Kidney glomerular epithelial cell (primary cell): Measurements from ENCODE around the gene STK39.

Experiments used
- DNase-seq: peaks from one replicate; lab custom pipeline; 2025; lab: John Stamatoyannopoulos, UW

STK39 gene

DNA sequence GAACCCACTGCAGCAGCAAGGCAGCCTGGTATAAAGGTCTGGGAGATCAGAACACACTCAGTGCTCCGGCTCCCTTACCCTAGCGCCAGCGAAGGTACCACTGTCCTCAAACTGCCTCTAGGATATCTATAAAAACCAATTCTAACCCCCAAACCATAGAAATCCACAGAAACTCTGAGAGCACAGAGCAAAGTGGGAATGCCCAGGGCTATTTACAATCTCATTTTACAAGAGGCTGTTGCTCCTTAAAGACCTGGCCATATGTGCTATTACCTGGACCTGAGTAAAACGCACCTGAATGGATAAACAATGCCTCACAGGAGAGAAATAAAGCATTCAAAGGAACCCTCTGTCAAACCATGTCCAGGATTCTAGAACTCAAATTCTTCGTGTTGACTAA is 4.3 kb downstream of the STK39 start:
- no peak for DNase-seq

DNA sequence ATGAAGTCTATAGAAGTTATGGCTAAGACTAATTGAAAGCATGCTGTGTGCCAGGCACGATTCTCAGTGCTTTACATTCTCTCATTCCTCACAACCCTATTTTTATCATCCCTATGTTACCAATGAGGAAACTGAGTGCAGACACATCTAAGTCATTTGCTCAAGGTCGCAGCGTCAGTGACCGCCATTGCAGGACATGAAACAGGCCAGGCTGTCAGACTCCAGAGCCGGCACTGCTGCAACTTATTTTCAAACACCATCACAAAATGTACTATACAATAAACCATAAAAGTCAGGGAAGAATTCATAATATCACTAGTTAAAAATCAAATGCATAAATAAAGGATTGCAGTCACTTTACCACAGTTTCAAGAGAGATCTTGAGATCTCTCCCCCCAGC is 5.6 kb downstream of the STK39 start:
- DNase-seq: no peak

DNA sequence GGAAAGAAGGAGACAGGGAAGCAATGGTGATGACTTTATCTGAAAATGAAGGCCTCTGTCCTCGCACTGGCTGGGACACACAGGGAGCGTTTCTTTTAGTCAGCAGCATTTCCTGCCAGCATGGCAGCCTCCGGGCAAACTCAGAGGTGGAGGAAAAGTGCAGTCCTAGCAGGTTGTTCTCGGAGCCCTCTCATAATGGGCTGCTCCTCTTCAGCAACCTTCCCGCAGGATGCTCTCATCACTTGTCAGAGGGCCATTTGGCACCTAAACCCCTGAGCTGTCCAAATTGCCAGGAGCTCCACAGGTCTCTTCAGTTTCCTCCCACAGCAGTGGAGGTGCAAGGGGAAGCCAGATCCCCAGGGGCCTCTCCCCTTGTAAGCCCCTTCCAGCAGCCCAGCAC is 6.2 kb downstream of the STK39 start:
- DNase-seq: no peak

DNA sequence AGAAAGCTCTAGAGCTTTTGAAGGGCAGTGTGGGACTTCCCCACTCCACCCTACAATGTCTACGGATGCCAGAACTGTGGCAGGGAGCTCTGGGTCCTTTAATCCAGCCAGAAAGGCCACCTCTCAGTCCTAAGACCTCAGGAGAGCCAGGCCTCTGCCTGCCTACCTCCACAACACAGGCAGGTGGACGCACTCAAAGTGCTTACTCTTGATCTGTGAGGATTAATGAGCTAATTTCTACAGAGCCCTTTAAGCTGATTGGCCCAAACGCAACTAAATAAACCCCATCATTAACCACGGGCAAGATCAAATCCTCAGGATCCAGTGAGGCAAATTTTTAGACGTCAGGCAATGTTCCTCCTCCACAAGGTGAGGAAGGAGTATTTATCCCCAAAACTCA is 8.1 kb downstream of the STK39 start:
- DNase-seq: no peak

DNA sequence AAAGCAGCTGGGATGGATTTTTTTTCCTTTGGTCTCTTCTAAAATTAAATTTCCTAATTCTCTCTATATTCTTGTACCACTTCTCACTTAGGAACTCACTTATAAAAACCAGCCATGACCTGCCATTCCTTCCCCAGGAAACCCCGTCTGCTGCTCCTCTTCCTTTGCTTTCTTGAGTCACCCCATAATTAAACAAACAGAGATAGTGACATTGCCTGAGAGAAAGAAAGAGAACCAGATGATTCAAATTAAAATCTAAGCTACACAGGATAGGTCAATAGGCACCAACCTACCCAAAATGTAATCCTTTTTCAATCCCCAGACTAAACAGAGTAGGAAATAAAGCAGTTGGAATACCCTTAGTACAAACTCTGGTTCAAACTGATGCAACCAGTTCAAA is 9.7 kb downstream of the STK39 start:
- DNase-seq: no peak

DNA sequence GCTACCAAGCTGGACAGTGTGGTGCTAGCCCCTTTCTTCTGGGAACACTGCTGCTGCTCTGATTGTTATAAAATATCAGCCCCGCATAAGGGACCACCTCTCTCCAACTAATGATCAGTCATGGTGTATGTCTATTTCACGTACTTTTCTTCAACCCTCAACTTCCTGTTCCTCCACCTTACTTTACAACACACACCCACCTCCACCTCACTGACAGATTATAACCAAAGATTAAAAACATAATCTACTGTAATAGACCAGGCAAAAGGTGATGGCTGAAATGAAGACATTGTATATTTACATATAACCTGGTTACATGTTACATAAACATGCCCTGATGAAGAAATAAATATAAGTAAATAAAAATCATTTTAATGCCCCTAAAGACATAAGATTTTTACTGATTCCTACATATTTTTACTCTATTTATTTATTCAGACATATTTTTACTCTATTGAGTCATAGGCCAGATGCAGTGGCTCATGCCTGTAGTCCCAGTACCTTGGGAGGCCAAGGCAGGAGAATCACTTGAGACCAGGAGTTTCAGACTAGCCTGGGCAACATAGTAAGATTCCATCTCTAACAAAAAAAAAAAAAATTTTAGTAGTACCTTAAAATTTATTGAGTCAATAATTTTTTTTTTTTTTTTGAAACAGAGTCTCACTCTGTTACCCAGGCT is 12.8 kb downstream of the STK39 start:
- DNase-seq: no peak

DNA sequence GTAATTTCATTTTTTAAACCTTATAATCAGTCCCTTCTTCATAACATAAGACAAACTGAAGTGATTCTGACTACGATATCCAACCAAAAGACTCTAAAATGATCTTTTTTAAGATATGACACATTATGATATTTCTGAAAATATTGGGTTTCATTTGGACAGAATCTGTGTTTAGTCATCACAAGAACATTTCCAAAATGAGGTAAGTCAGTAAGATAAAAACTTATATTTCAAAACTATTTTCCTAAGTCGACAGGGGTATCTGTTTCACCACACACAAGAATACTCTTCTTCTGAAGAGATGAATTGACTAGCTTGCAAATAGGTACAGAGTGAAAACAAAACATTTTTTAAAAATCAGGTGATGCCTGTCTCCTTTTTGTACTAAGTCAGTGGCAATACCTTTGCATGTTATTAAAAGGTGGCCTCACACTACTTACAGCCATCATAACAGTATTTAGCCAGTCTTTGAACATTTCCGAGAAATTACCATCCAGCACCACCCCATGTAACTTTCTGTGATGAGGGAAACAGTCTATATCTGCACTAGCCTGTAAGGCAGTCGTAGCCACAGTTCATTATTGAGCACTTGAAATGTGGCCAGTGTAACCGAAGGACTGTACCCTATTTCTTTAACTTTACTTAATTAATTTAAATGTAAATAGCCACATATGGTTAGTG is 13.5 kb downstream of the STK39 start:
- no peak for DNase-seq

DNA sequence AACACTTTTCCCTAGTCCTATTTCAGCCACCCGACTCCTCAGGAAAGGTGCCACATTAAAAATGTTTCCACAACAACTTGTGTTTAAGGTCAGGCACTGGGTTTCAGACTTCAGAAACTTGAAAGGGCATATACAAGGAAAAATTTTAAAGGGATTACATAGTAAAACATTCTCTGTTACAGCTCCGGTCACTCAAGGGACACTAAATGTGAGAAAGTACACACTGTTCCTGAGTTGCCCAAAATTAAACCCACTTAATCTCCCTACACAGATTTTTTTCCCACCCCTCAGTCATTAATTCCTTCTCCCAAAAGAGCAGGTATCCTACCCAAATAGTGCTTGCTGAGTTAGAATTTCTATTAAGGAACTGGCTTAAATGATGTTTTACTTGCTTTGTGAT is 14.2 kb downstream of the STK39 start:
- DNase-seq: no peak

DNA sequence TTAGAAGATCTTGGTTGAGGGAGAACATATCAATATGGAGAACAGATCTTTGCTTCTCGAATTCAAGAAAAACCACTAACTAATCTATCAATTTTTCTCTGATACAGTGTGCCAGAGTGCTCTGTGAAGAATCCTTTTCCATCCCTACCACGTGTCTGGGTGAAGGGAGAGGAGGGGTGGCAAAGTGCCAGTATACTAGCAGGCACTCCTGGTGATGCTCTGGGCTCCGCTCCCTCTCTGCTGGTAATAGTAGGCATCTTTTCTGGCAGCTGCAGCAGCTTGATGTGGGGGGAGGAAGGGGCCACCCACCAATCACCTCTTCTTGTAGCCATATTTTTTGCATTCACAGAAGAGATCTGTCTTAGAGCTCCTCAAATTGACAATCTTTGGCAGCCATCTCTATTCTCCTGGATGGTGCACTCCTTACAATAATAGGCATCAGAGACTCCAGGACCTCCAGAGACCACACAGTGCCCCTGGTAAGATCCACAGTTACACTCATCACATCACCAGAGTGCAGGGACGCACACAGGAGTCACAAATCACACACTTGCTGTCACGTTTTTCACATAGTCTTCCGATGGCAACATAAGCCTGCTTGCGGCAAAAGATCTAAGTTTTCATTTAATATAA is 15.7 kb downstream of the STK39 start:
- DNase-seq: no peak

DNA sequence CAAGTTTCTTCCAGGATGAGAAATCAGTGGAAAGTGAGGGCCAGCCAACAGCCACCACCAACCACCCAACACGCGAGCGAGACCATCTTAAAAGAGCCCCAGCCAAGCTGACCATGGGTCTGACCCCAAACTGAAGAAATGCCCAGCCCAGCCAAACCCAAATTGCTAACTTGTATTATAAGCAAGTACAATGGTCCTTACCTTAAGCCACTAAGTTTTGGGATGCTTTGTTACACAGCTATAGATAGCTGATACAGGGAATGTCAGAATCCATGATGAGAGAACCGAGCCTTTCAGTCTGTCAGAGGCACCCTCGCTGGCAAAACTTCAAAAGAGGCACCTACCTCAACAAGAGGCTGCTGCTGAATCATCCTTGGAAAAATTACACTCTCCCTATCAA is 17.0 kb downstream of the STK39 start:
- no peak for DNase-seq

DNA sequence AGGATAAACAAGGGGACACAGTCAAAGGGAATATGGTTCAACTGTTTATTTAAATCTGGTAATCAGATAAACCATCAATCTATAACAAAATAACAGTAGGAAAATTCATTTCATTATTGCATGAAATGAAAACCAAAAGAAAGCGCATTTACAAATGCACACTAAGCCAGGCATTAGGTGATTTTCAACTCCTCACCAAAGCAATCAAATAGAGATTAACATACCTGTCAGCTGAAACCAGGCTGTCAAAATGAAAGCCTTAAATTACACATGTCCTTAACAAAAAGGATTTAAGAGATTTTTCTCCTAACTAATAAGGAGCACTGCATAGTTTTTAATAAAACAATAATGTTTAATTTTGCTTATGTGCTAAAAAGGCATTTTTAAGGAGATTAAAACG is 23.0 kb downstream of the STK39 start:
- DNase-seq: no peak

DNA sequence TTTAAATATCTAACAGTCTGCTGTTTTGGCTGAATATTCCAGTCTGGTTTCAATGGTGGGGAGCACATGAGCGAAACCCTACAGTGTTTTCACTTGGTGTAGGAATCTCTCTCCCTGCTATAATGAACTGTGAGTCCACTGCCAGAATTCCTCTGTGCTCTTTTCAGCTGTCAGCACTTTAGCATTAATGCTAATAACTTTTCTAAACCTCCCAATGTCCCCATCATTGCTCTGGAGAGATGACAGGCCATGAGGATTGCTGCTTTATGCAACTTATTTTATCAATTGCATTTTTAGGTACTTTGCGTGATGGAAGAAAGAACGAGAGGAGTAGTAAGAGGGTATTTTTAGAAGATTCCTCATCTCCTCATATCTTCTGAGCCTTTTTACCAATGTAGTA is 25.3 kb downstream of the STK39 start:
- no peak for DNase-seq

DNA sequence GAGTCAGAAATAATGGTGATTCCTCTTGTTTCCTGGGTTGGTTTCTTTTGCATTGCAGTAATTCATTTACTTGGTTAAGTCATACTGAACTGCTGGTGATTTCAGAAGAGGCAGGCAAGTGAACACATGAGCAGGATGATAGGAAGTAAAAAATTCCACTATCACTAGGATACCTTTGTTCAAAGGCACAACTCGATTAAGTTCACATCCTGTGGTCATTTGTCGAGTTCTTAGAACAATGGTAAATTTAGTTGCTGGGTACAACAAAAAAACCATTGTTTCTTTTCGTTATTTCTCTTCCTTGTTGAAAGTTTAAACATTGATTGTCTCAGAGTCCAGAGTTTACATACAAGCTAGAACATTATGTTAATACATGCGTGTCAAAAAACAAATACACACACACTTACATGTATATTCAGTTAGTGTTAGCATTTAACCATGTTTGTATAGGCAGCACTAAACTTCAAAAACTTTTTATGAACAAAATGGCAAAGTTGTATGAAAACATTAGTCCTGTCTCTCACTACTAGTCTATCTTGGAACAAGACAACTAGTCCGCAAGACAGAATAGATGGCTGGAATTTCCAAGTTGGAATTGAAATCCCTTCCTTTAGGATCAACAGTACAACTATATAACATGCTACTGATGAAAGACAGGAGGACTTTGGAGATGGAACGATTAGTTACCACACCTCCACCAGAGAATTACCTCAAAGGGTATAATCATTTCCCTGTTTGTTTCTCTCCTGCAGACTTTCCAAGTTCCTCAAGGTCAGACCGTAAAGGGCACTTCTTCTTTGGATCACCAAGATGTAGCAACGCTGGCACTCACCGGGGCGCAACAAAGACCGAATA is 26.2 kb downstream of the STK39 start:
- peak; percentile 77 for DNase-seq

DNA sequence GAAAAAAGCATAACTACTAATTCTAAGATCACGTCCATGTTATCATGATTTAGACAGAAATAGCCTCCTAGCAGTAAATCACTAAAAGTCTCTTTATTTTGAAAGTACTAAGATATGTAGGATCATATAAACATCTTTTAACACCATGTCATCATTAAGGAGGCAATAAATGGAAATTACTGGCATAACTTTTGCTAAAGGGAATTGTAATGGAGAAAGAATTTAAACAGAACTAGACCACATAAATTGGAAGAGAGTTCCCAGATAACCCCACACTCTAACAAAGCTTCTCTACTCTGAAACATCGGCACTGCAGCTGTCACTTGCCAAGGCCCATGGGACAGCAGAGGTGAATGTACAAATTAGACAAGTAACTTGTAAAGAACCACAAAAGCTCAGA is 29.5 kb downstream of the STK39 start:
- DNase-seq: no peak

DNA sequence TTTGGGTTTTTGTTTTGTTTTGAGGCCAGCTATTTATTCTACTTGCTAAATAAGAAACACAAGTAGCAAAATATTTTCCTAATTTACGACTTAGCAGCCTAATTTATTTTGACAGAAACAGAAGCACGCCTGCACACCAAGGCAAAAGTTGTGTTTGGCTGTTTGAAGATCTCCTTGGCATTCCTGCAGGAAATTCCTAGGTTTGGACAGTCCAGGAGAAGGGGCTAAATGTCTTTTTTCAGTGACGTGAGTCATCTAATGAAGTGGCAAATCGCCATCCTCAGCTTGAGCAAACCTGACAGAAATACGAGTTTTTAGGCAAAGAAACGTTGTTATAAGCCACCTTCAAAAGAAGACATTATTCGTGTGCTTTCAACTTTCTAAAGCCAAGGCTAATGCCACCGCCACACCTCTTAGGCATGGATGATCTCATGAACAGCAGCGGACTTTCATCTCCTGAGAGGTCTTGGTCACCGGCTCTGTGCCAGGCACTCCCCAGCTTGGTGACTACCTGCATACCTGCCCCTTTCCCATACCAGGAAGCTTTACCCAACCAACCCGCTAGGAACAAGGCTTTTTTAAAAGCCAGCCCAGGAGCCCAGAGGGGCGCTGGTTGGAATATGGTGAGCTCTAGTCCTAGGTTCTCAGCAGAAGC is 30.9 kb downstream of the STK39 start:
- no peak for DNase-seq

DNA sequence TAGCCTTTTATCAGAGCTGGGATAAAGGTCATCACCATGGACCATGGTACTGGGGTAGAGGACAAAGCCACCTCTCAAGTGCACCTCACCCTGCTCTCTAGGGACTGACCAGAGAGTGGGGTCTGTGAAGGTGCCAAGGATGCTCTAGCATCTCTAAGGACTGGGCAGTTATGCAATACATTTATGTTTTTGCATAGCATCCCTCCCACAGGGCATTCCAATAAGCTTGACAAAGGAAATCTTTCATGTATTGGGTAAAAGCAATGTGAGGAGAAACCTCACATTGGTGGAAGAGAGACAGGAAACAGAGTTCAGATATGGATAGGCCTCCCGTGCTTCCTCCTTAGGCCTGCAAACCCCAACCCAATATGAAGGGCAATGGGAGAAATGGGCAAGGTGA is 31.6 kb downstream of the STK39 start:
- no peak for DNase-seq

DNA sequence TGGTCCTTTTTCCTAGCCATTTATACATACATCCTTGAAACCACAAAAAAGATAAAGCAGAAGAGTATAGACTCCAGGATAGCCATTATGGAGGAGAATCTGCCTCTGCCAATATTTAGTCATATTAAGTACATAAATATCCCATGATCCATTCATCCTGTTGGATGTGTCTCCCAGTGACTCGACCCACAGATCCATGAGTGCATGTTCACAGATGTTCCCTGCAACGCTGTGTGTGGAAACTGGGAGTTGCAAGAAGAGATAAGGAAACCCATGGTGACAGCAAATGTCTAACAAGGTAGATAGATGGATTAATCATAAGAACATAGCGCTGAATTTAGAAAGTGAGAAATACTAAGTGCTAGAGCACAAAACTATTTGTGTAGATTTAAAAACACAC is 34.5 kb downstream of the STK39 start:
- DNase-seq: no peak

DNA sequence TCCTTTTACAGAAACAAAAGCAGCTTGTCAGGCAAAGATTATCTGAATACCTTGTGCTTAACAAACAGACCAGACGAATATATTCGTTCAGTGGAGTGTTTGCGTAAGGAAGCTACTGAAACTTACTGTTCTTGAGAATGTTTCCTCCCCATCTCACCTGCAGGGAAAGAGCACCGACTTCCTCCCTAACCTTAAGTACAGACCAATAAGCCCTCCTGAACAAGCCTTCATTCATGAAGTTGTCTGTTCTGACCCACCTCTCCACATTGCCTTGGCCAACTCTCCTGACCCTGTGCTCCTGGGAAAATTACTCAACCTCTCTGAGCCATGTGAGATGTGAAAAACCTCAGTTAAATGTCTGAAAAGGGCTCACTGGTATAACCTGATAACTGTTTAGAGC is 35.2 kb downstream of the STK39 start:
- no peak for DNase-seq

DNA sequence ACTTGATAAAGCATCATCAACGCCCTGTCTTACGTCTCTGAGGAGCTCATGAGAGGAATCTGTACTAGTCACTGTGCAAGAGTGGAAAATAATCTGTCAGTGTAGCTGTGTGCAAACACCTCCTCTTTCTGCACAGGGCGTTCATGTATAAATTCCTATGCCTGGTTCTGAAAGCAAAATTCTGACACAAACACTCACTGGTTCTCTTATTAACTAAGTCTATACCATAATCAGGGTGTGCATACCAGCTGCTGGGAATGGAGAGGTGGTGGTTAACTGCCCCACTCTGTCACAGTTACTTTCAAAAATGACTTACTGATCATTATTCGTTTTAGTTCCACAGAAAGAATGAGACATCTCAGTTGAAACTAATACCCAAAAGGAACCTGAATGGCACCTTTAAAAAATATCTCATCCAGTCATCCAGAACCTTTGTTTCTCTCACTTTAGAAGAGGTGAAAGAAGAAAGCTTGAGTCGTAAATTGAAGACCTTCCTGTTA is 35.7 kb downstream of the STK39 start:
- DNase-seq: no peak

DNA sequence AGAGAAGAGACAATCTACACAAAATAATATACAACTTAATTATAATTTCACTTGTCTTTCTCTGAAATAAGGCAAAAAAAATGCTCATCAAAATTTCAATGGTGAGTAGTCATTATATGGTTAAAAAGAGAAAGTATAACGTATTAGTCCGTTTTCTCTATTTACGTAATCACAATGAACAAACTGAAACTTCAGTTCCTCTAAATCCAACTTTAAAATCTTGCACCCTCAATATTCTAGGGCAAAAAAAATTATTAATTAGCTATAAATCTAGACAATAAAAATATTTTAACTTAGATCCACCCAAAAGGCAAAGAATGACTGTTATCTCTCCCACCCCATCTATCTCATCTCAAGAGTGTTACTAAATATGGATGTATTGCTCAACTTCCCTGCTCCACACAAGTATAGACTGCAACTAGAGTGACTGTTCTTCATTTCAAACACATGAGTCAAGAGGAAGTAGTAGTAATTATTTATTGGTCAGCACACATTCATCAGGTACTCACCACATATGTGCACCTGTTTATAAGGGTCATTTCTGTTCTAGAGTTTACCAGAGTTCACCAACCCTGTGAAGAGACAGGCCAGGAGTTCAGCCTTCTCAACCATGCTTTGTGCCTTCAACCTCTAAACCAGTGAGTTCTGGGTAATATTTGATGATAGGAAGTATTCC is 36.4 kb downstream of the STK39 start:
- peak; percentile 100 for DNase-seq

DNA sequence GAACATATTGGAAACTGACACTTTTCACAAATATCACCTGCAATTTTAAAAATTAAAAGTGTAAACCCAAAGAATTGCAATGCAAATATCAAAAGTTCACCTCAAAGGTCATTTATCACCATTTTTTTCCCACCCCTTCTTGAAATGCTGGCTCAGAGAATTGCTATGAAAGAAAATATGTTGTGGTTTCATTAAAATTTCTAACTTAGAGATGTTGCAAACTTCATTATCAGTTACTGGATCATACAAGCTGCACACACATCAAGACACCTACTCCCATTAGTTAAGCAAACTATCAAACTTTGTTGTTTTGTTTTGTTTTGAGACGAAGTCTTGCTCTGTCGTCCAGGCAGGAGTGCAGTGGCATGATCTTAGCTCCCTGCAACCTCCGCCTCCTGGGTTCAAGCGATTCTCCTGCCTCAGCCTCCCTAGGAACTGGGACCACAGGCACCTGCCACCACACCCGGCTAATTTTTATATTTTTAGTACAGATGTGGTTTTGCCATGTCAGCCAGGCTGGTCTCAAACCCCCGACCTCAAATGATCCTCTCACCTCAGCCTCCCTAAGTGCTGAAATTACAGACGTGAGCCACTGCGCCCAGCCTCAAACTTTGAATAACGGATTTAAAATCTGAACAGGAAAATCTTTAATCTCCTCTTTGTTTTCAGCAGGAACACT is 37.0 kb downstream of the STK39 start:
- DNase-seq: no peak
